HepG2 (cell line): ENCODE results near the gene PPP1CA. TPM values are rescaled to one million over a fixed set of nuclear protein-coding genes. Genes with fewer than 3 reads are reported as not detected.

Experiments
- AHDC1 ChIP-seq: sonication (generic); formaldehyde crosslinking; IDR thresholded peaks from 2 replicates; pipeline ENCODE4 v1.5.1; 2020; ENCODE audit warnings: mild to moderate bottlenecking, missing genetic modification reagents, borderline replicate concordance
- FOSL2 ChIP-seq: sonication (generic); formaldehyde crosslinking; IDR thresholded peaks from 2 replicates; pipeline ENCODE4 v1.4.0; 2020; ENCODE audit warnings: missing genetic modification reagents
- KDM1A ChIP-seq: IDR thresholded peaks from 2 replicates; pipeline ENCODE4 v1.6.1; 2016; ENCODE audit warnings: missing compliant biosample characterization
- RARA ChIP-seq: IDR thresholded peaks from 2 replicates; pipeline ENCODE4 v1.6.1; 2016; ENCODE audit warnings: missing genetic modification reagents, missing compliant biosample characterization
- RXRB ChIP-seq: IDR thresholded peaks from 2 replicates; pipeline ENCODE4 v1.6.1; 2016; ENCODE audit warnings: borderline replicate concordance, missing genetic modification reagents, missing compliant biosample characterization
- SALL1 ChIP-seq: sonication (generic); formaldehyde crosslinking; IDR thresholded peaks from 2 replicates; pipeline ENCODE4 v1.8.0; 2022; ENCODE audit warnings: mild to moderate bottlenecking, missing genetic modification reagents
- THRA ChIP-seq: sonication (generic); formaldehyde crosslinking; IDR thresholded peaks from 2 replicates; pipeline ENCODE4 v1.4.0; 2020; ENCODE audit warnings: missing genetic modification reagents, borderline replicate concordance
- ZIK1 ChIP-seq: sonication (generic); formaldehyde crosslinking; IDR thresholded peaks from 2 replicates; pipeline ENCODE4 v1.5.0; 2020; ENCODE audit warnings: mild to moderate bottlenecking, low read depth, missing genetic modification reagents, borderline replicate concordance
- ZKSCAN8 ChIP-seq: IDR thresholded peaks from 2 replicates; pipeline ENCODE4 v1.6.1; 2016; ENCODE audit warnings: borderline replicate concordance, missing genetic modification reagents, missing compliant biosample characterization
- ZNF614 ChIP-seq: IDR thresholded peaks from 2 replicates; pipeline ENCODE4 v1.6.1; 2018; ENCODE audit warnings: missing biosample characterization, missing genetic modification reagents, inconsistent platforms, borderline replicate concordance
- ZNF691 ChIP-seq: sonication (generic); formaldehyde crosslinking; IDR thresholded peaks from 2 replicates; pipeline ENCODE4 v1.4.0; 2020; ENCODE audit warnings: missing genetic modification reagents, low read depth, mild to moderate bottlenecking, borderline replicate concordance
- polyA plus RNA-seq, 8 experiments: library from polyadenylated mRNA; depleted of rRNA in 3 of 8; stranded (reverse) in 7 of 8; unstranded in 1 of 8; fragments of >200 nt; fragmentation: Illumina TruSeq in 4 of 8; extraction: Trizol in 4 of 8; gene quantifications; 2 replicates each; pipeline versions ENCODE4 v1.2.1 to v1.2.3, GENCODE V29; 2011 to 2016; ENCODE audit warnings: low read depth in 4 of 8, missing spikeins in 1 of 8, mixed read lengths in 1 of 8; ENCODE audit not compliant: insufficient read depth in 1 of 8
- total RNA-seq, 5 experiments: library from RNA; depleted of rRNA; stranded (reverse); fragments of >200 nt; fragmentation: Illumina TruSeq; extraction: Trizol; gene quantifications; 2 replicates each; pipeline ENCODE4 v1.2.3, GENCODE V29; 2016; ENCODE audit warnings: low read depth in 1 of 5
- TF ChIP-seq, protein P1 (sequence below): sonication (generic); formaldehyde crosslinking; IDR thresholded peaks from 2 replicates; pipeline ENCODE4 v1.8.0; 2022; ENCODE audit warnings: mild to moderate bottlenecking, missing genetic modification reagents; ENCODE audit not compliant: insufficient replicate concordance
- TF ChIP-seq, protein P2 (sequence below): sonication (generic); formaldehyde crosslinking; IDR thresholded peaks from 2 replicates; pipeline ENCODE4 v1.4.0; 2020; ENCODE audit warnings: missing genetic modification reagents
- TF ChIP-seq, protein P3 (sequence below): sonication (generic); formaldehyde crosslinking; IDR thresholded peaks from 2 replicates; pipeline ENCODE4 v1.5.0; 2020; ENCODE audit warnings: mild to moderate bottlenecking, missing genetic modification reagents

Gene PPP1CA
- total and polyA plus RNA-seq, 2 of the 13 experiments (the other 11 are each of a cell fraction or from before 2014, with no cell fraction given): 149 to 170 TPM

DNA sequence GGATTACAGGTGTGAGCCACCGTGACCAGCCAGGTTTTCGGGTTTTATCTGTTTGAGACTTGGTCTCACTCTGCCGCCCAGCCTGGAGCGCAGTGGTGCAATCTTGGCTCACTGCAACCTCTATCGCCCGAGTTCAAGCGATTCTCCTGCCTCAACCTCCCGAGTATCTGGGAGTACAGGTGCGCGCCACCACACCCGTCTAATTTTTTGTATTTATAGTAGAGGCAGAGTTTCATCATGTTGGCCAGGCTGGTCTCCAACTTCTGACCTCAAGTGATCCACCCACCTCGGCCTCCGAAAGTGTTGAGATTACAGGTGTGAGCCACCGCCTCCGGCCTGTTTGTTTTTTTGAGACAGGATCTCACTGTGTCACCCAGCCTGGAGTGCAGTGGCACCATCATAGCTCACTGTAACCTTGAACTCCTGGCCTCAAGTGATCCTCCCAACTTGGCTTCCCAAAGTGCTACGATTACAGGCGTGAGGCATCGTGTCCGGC, 25.8 kb upstream of the PPP1CA start (continued):
- TF ChIP-seq AHDC1 (CRISPR knock-in tag): peak; percentile 64; the same call in 1 of the 2 replicates
- peak; percentile 42; the same call in 1 of the 2 replicates for TF ChIP-seq SALL1 (CRISPR knock-in tag)
- TF ChIP-seq, protein P1, sequence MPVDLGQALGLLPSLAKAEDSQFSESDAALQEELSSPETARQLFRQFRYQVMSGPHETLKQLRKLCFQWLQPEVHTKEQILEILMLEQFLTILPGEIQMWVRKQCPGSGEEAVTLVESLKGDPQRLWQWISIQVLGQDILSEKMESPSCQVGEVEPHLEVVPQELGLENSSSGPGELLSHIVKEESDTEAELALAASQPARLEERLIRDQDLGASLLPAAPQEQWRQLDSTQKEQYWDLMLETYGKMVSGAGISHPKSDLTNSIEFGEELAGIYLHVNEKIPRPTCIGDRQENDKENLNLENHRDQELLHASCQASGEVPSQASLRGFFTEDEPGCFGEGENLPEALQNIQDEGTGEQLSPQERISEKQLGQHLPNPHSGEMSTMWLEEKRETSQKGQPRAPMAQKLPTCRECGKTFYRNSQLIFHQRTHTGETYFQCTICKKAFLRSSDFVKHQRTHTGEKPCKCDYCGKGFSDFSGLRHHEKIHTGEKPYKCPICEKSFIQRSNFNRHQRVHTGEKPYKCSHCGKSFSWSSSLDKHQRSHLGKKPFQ: peak; percentile 86
- peak; percentile 69 for TF ChIP-seq RXRB (CRISPR knock-in tag)
- TF ChIP-seq RARA (CRISPR knock-in tag): peak; percentile 93
- TF ChIP-seq KDM1A (CRISPR knock-in tag): 0 out of 2 replicates have a peak, but pooled peaks have one; percentile 63
- TF ChIP-seq ZNF691 (CRISPR knock-in tag): 0 out of 2 replicates have a peak, but pooled peaks have one; percentile 8
- 0 out of 2 replicates have a peak, but pooled peaks have one; percentile 14 for TF ChIP-seq ZIK1 (CRISPR knock-in tag)
- TF ChIP-seq, protein P2, sequence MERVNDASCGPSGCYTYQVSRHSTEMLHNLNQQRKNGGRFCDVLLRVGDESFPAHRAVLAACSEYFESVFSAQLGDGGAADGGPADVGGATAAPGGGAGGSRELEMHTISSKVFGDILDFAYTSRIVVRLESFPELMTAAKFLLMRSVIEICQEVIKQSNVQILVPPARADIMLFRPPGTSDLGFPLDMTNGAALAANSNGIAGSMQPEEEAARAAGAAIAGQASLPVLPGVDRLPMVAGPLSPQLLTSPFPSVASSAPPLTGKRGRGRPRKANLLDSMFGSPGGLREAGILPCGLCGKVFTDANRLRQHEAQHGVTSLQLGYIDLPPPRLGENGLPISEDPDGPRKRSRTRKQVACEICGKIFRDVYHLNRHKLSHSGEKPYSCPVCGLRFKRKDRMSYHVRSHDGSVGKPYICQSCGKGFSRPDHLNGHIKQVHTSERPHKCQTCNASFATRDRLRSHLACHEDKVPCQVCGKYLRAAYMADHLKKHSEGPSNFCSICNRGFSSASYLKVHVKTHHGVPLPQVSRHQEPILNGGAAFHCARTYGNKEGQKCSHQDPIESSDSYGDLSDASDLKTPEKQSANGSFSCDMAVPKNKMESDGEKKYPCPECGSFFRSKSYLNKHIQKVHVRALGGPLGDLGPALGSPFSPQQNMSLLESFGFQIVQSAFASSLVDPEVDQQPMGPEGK (CRISPR knock-in tag): 0 out of 2 replicates have a peak, but pooled peaks have one; percentile 14
- peak; percentile 68; the same call in 1 of the 2 replicates for TF ChIP-seq THRA (CRISPR knock-in tag)
- TF ChIP-seq, protein P3, sequence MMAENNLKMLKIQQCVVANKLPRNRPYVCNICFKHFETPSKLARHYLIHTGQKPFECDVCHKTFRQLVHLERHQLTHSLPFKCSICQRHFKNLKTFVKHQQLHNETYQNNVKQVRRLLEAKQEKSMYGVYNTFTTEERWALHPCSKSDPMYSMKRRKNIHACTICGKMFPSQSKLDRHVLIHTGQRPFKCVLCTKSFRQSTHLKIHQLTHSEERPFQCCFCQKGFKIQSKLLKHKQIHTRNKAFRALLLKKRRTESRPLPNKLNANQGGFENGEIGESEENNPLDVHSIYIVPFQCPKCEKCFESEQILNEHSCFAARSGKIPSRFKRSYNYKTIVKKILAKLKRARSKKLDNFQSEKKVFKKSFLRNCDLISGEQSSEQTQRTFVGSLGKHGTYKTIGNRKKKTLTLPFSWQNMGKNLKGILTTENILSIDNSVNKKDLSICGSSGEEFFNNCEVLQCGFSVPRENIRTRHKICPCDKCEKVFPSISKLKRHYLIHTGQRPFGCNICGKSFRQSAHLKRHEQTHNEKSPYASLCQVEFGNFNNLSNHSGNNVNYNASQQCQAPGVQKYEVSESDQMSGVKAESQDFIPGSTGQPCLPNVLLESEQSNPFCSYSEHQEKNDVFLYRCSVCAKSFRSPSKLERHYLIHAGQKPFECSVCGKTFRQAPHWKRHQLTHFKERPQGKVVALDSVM (CRISPR knock-in tag): peak; percentile 72
- 0 out of 2 replicates have a peak, but pooled peaks have one; percentile 9 for TF ChIP-seq ZKSCAN8 (CRISPR knock-in tag)
- TF ChIP-seq FOSL2 (CRISPR knock-in tag): peak; percentile 32; the same call in 1 of the 2 replicates
- peak; percentile 14; the same call in 1 of the 2 replicates for TF ChIP-seq ZNF614 (CRISPR knock-in tag)
